ENCODE measurements around the gene PADI4.
A peak's percentile ranks its signal among the peaks of the same experiment; 100 is the strongest.

- TF ChIP-seq CTCF (IDR thresholded peaks at IDR 0.05) = peak; percentile 94
- no peak for TF ChIP-seq POLR2AphosphoS5 (IDR thresholded peaks at IDR 0.05; ENCODE audit: low read depth, low read length)
- no peak for TF ChIP-seq TCF7L2 (IDR thresholded peaks at IDR 0.05; ENCODE audit: low read depth, low read length)
These were observed 33.5 kb upstream of the PADI4 start for GRCh38 chr1:17274186-17275170.

All from Panc1 (cell line).